Effector CD8-positive, alpha-beta T cell (primary cell): ENCODE data around the gene LPIN2.

ENCODE experiments used
- DNase-seq: peaks from one replicate; lab custom pipeline; 2025; lab: John Stamatoyannopoulos, UW

LPIN2 gene

DNA sequence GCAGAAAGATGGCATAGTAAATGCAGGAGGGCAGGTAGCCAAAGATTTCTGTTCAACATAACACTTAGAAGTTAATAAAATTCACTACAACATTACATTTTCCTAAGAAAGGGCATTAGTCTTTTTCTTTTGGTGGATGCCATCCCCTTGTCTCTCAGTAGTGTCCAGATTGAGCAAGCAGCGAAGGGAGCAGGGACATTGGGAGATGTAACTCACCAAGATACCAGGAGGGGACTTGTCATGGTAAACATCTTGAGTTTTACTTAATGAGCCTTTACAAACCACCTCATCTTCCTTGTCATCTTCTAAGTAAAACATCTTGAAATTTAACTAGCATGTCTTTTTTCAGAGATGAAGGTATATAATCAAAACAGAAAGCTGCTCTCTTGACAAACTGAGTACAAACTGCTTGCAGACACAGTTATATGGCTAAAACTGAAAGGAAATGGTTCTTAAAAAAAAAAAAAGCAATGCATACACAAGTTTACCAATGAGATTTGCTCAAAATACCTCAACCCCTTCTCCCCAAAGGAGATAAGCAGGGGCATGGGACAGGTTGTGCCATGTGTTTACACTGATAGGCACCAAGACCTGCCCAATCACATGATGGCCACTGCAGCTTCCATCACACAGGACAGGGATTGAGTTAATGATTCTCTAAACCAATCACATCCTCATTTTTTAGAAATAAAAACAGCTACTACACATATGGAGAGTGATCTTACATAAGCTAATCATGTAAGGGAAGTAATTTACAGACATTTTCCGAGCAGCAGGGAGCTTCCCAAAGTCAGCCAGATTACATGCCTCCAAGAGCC, 30.3 kb downstream of the LPIN2 start:
- DNase-seq, result no peak

DNA sequence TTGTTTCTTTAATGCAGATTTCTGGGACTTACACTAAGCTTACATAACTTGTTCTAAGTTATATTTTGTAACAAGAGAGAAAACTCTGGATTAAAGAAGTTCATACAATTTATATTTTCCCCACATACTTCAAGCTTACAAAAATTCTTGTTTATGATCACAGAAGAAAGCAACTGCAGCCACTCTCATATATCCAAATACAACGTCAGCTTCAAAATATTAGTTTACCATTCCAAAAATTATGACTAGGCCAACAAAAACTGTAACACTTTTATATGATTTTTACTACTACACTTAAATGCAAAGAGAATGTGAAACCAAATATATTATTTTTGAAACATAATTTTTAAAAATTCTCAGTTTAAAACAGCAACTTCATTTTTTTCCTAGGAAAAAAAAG, 30.9 kb downstream of the LPIN2 start:
- DNase-seq, result no peak

DNA sequence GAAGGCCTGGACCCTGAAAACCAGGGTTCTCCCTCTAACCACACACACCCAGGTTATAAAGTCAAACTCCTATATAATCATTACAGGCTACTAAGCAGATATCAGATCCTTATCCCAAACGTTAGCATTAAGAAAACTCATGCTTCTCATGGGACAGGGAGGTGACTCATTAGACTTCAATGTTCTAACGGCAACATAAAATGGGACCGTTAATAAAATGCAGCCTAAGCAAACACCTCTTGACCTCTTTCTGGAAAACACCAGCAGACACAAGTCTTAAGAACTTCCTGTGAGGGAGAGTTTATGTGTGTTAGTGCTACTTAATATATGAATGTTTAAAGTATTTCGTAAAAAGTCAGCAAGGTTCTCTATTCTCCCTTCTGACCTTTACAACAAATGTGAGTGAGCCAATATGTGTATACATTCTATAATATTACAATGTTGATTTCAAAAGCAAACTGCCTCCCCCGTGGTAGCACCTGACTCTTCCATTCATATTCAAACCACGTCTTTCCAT, 31.7 kb downstream of the LPIN2 start:
- DNase-seq, result no peak

DNA sequence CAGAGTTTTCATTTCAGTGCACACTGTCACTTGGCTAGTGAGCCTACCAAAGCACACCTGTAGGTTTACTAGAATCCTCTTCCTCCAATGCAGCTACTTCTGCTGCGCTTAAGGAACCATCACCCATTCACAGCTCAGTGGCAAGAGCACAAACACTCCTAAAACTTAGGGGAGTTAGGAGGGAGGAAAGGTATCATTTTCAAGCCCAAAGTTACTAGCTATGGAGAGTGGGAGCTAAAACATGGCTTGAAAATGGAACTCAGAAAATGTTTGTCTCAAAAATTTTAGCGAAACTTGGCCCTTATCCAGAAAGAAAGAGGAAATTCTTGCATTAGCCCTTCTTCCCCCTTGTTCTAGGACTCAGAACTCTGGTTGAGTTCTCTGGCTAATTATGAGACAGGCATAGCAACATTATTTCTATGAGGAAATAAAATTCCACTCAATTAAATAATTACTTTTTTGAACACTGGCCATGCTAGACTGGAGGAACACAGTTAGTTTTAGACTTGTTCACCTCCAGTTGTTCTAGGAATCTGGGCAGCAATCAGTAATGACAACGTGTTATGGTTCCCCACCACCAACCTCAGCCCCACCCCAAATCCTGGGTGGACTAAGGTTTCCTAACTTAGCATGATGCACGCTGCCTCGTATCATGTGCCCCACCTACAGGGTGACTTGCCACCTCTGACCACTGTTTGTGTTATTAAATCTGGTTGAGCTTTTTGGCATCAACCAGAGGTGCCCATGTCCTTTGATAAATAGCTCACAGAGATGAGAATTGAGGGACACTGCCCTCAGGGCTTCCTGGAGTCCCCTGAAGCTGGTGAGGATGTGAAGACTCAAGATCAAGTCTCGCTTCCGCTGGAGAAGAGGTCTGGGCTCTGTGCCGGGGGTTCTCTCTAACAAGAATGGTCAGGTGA, 32.8 kb downstream of the LPIN2 start:
- no peak for DNase-seq

DNA sequence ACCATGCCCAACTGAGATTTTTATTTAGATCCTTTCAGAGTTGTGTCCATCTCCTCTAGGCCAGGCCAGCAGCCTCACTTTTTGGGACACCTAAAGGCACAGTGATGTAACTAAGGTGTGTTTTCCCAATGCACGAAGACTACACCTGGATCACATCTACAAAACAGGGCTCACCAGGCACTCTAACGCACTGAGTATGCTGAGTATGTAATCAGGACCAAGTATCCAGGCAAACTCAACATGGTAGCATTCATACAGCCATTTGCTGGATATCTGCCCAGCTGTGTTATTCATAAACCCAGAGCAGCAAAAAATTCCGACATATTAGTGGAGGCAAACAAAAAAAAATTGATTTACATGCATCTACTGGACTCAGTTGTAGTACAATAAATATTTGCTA, 33.8 kb downstream of the LPIN2 start:
- no peak for DNase-seq

DNA sequence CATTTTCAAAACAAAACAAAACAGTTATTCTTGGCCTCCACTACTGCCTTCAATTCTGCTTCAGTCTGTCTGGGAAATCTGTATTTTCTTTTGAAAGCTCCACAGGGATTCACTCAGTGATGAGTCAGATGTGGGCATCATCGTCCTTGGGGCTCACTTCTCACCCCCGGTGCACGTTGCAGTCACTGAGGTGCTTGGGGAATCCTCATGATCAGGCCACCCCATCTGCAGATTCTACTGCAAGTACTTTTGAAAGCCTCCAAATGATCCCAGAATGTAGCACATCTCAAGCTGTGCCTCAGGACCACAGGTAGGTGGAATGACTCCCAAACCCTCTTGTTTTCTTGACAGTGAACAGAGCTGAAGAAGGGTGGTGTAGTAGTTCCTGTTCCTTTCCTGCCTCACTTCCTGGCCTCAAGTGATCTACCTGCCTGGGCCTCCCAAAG, 34.3 kb downstream of the LPIN2 start:
- DNase-seq, result no peak

DNA sequence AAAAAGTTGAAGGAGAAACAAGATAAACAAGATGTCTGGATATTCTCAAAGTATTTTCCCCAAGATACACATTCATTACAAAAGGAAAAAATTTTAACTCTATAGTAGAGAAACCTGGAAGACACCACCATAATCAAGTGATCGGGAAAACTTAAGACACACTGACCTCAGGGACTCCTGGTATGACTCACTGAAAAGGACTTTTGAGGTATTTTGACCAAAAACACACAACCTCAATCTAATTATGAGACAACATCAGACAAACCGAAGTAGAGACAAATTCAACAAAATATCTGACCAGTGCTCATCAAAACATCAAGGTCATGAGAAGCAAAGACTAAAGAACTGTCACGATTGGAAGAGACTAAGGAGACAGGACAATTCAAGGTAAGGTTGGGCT, 34.7 kb downstream of the LPIN2 start:
- no peak for DNase-seq

DNA sequence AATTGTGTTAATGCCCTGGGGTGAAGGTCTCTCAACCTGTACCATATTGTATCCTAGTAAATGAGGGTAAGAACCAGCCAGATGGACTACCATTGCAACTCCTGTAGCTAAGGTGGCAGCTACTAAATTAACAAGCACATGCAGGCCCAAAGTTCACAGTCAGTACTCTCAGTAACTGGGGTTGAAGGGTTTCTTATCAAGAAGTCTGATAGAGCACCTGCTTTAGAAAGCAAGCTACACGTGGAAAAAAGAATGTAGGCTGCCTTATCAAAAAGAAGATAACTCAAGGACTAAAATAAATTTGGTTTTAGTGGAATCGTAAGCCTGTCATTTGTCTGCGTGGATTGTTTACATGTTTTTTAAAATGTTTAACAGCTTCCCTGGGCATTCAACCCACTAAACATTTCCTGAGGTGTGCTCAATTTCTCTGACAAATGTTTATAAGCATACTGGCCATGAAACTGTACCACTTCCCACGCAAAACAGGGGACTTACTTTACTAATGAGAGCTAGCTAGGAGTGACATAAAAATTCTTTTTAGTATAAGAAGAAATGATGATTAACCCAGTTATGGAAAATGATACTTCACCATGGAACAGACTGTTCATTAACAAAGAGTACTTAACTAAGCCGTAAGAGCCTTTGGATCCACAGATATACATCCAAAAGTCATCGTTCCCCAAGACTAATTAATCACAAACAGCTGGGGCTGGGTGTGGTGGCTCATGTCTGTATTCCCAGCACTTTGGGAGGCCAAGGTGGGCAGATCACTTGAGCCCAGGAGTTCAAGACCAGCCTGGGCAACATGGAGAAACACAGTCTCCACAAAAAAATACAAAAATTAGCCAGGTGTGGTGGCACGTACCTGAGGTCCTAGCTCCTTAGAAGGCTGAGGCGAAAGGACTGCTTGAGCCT, 36.5 kb downstream of the LPIN2 start:
- DNase-seq, result no peak

DNA sequence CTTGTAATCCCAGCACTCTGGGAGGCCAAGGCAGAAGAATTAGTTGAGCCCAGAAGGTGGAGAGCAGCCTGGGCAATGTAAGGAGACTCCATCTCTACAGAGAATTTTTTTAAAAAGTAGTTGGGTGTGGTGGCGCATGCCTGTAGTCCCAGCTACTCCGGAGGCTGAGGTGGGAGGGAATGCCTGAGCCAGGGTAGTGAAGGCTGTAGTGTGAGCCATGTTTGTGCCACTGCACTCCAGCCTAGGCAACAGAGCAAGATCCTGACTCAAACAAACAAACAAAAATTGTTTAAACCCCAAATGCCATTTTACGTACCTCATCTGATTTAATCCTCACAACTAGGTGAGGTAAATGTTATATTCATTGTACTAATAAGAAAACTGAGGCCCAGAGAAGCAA, 38.2 kb downstream of the LPIN2 start:
- no peak for DNase-seq

DNA sequence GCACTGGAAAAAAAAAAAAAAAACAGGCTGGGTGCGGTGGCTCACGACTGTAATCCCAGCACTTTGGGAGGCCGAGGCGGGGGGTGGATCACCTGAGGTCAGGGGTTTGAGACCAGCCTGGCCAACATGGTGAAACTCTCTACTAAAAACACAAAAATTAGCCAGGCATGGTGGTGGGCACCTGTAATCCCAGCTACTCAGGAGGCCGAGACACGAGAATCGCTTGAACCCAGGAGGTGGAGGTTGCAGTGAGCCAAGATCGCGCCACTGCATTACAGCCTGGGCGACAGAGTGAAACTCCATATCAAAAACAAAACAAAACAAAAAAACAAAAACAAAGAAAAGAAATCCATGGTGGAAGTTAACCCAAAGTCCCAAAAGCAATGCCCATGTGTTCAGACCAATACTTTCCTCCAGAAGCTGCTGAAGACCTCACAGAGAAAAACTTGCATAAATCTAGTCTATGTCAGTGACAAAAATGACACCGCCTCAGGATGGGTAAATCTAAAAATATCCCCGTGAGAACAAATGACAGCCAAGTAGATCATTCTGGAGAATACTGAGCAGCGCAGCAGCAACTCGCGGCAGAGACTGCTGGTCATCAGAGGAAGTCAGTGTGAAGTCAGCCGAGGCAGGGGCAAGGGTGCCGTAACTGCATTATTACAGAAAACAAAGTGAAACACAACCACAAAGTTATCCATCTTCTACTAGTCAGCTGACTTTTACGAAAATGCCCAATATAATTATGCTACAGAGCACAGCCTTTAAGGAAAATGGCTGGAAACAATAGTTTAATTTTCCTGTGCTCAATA, 41.0 kb downstream of the LPIN2 start:
- DNase-seq, result peak; percentile 15

DNA sequence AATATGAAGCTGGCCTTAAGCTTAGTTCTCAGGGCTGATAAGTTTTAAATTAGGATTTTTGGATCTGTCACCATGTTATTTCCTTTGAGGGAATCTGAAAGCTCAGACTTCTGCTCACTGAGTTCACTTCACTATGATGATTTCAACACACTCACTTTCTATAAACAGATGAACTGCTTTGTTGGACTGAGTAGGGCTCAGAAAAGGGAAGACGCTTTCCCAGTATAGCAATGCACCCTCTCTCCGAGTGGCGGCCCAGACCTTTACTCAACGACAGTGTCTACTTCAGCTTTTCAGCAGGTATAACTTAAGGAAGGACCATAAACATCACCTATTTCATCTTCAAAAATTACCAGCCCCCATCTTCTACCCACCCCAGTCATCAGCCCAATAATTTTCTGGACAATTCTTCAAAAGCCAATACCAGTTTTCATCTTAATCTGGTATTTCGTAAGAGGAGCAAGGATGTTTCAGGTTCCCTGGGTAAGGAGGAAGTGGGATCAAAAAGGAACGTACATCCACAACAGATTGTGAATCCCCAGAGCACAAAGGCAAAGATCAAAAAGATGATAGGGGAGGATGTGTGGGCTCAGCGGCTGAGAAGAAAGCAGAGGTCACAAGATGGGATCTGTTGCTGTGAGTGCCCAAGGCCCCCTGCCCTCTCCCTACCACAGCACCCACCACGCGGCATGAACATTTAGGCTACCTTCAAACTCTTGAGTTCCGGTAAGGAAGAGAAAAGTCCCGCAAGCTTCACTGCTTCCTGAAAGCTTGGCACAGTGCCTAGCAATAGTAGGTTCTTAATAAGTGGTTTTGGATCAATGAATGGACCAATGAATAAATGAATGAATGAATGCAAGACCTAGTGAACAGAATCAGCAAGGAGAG, 41.9 kb downstream of the LPIN2 start:
- DNase-seq, result peak; percentile 9

DNA sequence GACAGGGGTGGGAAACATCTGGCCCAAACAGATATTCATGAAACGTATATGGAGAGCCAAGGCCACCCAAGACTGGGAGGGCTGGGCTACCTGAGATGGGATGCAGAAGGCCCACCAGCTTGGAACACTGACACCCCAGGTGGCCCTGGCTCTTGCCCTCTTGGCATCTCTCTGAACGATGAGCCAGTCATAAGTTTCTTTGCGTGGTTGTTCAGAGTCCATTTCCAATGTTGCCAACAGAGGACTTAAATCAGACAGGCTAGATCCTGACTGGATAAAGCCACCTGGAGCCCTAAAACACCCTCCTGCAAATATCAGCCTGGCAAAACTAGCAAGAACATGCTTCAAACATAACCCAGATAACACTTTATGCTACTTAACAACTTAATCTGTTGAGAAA, 42.6 kb downstream of the LPIN2 start:
- no peak for DNase-seq

DNA sequence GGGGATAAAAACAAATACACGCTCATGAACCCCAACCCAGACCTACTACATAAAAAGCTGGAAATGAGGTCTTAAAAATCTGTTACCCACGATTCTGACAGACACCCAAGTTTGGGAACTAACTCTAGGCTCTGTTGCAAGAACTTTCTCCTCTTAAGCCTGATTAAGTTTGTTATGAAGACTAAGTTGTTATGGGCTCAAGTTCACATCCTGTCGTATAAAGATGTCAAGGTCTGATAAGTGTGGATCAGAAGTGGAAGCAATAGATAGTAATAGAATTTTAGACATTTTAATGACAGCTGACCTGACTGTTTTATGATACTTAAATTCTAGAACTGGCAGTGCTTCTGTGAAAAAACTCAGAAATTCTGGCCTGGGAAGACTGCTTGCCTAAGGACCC, 43.2 kb downstream of the LPIN2 start:
- no peak for DNase-seq

DNA sequence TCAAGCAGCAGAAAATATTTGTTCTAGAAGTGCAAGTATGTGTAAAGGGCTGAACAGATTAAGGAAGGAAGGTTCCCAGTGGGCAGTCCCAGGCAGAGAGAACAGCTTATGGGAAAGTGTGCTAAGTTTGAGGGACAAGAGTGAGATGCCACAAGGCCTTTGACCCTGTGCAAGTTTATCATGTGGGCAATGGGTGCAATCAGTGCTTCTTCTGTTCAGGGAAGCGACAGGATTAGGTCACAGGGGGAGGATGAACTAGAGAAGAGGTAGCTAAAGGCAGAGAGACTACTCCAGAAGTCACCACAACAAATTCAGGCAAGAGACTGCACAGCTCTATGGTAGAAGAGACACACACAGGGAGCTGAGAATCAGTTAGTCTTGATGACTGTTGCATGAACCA, 44.3 kb downstream of the LPIN2 start:
- no peak for DNase-seq

DNA sequence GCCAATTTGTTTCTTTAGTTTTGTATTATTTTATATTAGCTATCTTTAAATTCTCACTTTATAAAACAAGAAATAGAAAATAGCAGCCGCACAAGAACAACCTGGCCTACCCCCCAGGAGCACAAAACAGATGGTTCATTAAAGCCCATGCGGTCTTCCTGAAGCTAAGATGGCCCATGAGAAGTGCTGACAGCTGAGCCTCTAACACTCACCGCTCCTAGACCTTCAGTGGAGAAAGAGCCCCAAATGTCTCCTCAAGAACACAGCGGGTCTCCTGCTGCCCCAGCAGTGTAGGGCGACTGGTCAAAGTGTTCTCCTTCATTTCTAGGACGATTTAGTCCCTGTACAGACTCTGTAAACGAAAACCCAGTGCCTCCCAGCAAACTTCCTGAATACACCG, 45.1 kb downstream of the LPIN2 start:
- DNase-seq, result no peak

DNA sequence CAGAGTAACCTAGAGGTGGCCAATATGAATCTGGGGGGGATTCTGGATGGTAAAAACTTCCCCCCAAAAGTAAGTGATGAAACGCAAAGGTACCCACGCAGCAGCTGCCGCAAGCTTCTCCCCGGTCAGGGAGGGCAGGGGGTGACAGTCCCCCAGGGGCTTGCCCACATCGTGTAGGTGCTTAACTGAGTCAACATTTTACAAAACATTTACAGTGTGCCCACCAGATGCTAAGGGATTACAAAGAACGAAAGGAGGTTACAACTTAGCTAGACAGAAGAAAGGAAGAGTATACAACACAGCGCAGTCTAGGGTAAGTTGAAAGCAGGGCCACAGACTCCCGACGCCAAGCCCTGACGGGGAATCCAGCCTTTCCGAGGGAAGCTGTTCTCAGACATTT, 45.6 kb downstream of the LPIN2 start:
- DNase-seq, result no peak

DNA sequence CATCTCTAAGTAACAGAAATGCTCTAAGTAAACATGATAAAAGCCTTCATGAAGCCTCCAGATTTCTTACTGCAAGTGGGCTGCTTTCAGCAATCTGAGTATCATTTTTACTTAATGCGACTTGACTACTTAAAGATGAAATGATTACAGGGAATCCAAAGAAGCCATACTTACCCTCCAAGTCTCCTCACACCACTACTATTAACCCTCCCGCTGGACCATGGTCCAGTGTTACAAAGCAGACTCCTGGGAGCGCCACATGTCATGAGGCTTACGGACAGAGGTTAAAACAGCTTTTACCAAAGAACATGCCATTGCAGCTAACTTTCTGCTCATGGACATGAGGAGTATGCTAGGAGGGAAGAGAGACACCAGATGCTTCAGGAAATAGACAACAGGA, 46.4 kb downstream of the LPIN2 start:
- DNase-seq, result no peak

DNA sequence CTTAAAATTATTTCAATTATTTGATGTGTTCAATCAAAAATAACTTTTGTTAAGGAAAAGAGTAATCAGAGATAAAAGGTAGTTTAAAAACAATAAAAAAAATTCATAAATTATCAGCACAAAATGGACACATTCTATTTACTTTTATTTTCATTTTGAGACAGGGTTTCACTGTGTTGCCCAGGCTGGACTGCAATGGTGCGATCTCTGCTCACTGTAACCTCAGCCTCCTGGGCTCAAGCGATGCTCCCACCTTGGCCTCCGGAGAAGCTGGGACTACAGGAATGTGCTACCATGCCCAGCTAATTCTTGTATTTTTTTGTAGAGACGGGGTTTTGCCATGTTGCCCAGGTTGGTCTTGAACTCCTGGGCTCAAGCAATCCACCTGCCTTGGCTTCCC, 47.1 kb downstream of the LPIN2 start:
- no peak for DNase-seq

DNA sequence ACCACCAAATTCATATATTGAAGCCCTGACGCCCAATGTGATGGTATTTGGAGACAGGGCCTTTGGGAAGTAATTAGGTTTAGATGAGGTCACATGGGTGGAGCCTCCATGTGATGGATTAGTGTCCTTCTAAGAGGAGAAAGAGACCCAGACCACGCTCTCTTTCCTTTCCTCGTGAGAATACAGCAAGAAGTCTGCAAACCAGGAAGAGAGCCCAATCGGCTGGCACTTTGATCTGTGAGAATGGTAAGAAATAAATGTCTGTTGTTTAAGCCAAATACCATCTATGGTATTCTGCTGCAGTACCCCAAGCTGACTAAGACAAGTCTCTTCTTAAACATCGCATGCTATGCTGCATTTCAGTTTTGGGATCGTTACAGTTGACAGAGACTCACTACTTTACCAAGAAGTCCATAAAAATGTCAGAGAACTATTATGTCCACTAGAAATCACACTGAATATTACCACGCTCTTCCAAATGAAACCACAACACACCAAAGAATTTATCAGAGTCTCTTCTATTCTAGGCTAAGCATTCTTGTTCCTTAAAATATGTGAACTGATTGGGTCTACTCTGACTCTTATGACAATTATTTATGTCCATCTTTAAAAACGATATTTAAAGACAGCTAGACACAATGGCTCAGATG, 48.5 kb downstream of the LPIN2 start:
- no peak for DNase-seq
